Right lobe of liver (tissue), 4 donors: ENCODE results near the gene CDH16.

Experiments
- CTCF ChIP-seq, 4 donors: fragments of 200-600 bp in 3 of 4; fragments of 450-650 bp in 1 of 4; IDR thresholded peaks; one replicate each; pipeline versions ENCODE4 v1.5.1 to v1.8.0; 2016 to 2022; ENCODE audit warnings: antibody characterized with exemption in 4 of 4, mild to moderate bottlenecking in 2 of 4
- POLR2A ChIP-seq: fragments of 450-650 bp; IDR thresholded peaks from one replicate; pipeline ENCODE4 v1.6.1; 2017; ENCODE audit warnings: antibody characterized with exemption, mild to moderate bottlenecking
- donor health status: DM: no; HTN: no; CAD: no.
- donor health status: DM: no; HTN: no; CAD: no.
- donor health status: DM: no; HTN: yes; CAD: no.

DNA sequence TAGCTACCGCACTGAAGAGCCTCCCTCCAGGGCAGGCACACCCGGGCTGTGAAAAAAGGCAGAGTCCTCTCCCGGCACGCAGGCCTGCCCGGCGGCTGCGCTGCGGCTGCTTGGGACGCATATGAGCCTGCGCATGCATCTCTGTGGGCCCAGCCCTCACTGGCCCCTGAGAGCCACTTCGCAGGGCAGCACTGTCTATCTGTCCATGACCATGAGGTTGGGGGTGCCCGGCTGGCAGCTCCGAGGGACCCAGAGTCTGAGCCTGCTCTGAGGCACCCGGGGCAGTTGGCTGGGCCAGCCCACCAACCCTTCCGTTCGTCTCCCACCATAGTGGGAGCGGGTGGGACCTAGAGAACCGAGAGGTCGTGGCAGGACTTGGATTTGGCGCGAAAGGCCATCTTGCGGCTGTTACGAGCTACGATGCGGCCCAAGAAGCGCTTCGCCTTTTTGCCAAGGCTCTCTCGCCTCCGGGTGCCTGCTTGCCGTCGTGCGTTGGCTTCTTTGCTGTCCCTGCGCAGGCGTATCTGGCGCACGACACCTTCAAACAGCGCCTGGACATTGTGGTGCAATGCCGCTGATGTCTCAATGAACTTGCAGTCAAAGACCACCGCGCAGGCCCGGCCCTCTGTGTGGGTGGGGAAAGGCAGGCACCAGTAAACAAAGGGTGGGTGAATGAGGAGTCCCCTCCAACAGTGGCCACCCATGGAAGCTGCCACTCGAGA, 3.2 kb upstream of the CDH16 start:
- TF ChIP-seq CTCF (IDR thresholded peaks at IDR 0.05) (no peak), POLR2A (no peak)
